HG02852 (cell line): Measurements from ENCODE around the gene GNG12.

ENCODE experiments used
- ATAC-seq: cut with Tn5 transposase; IDR thresholded peaks from one replicate; pipeline ENCODE4 v1.9.1; 2021; ENCODE audit warnings: mild to moderate bottlenecking, moderate library complexity; ENCODE audit not compliant: unreplicated experiment

The GNG12 gene

GRCh38 chr1:67755619-67756018 lies 77.6 kb downstream of the GNG12 start:
- ATAC-seq = no peak

GRCh38 chr1:67755160-67755559 lies 78.1 kb downstream of the GNG12 start:
- ATAC-seq = no peak

GRCh38 chr1:67754526-67754920 lies 78.7 kb downstream of the GNG12 start:
- no peak for ATAC-seq

- ATAC-seq = peak; percentile 31
Measured at GRCh38 chr1:67753776-67754525, 79.3 kb downstream of the GNG12 start.

GRCh38 chr1:67752306-67752705 lies 81.0 kb downstream of the GNG12 start:
- no peak for ATAC-seq

- no peak for ATAC-seq
Measured at GRCh38 chr1:67750691-67751054, 82.6 kb downstream of the GNG12 start.

GRCh38 chr1:67749844-67750690 lies 83.2 kb downstream of the GNG12 start:
- no peak for ATAC-seq

GRCh38 chr1:67749263-67749843 lies 83.9 kb downstream of the GNG12 start:
- ATAC-seq = no peak

GRCh38 chr1:67748630-67749029 lies 84.6 kb downstream of the GNG12 start:
- ATAC-seq = peak; percentile 82

GRCh38 chr1:67747671-67748546 lies 85.4 kb downstream of the GNG12 start:
- no peak for ATAC-seq

GRCh38 chr1:67745875-67746698 lies 87.2 kb downstream of the GNG12 start:
- ATAC-seq = no peak

GRCh38 chr1:67743072-67743725 lies 90.1 kb downstream of the GNG12 start:
- ATAC-seq = peak; percentile 75

GRCh38 chr1:67741736-67742135 lies 91.5 kb downstream of the GNG12 start:
- no peak for ATAC-seq

GRCh38 chr1:67741121-67741520 lies 92.1 kb downstream of the GNG12 start:
- ATAC-seq = no peak

GRCh38 chr1:67740543-67740942 lies 92.7 kb downstream of the GNG12 start:
- ATAC-seq = no peak

- ATAC-seq = no peak
Measured at GRCh38 chr1:67739361-67739760, 93.9 kb downstream of the GNG12 start.

- no peak for ATAC-seq
Measured at GRCh38 chr1:67738401-67738800, 94.9 kb downstream of the GNG12 start.

GRCh38 chr1:67737875-67738274 lies 95.4 kb downstream of the GNG12 start:
- no peak for ATAC-seq

GRCh38 chr1:67736750-67737149 lies 96.5 kb downstream of the GNG12 start:
- no peak for ATAC-seq
